Hepatocyte (in vitro differentiated cells): ENCODE measurements around the gene CSNK1D.

Experiments used
- EZH2 ChIP-seq: fragments of 200-600 bp; sonication (generic); IDR thresholded peaks from 2 replicates; pipeline ENCODE4 v1.6.1; 2016; ENCODE audit warnings: antibody characterized with exemption, mild to moderate bottlenecking, borderline replicate concordance
- TF ChIP-seq, protein P1 (sequence below): fragments of 200-600 bp; sonication (generic); IDR thresholded peaks from 2 replicates; pipeline ENCODE4 v1.5.1; 2016; ENCODE audit warnings: antibody characterized with exemption, mild to moderate bottlenecking; ENCODE audit not compliant: poor library complexity

DNA sequence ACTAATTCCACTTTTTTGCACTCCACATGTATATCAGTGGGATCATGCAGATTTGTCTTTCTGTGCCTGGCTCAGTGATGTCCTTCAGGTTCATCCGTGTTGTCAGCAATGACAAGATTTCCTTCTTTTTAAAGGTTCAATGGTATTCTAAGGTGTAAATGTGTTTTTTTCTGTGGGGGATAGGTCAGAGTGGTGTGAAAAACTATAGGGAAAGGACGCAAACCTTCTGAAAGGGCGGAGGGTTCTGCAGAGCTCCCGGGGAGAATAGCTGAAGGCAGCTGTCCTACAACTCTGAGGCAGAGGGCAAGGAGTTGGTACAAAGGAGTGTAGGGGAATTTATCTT, 21.9 kb upstream of the CSNK1D start:
- TF ChIP-seq, protein P1, sequence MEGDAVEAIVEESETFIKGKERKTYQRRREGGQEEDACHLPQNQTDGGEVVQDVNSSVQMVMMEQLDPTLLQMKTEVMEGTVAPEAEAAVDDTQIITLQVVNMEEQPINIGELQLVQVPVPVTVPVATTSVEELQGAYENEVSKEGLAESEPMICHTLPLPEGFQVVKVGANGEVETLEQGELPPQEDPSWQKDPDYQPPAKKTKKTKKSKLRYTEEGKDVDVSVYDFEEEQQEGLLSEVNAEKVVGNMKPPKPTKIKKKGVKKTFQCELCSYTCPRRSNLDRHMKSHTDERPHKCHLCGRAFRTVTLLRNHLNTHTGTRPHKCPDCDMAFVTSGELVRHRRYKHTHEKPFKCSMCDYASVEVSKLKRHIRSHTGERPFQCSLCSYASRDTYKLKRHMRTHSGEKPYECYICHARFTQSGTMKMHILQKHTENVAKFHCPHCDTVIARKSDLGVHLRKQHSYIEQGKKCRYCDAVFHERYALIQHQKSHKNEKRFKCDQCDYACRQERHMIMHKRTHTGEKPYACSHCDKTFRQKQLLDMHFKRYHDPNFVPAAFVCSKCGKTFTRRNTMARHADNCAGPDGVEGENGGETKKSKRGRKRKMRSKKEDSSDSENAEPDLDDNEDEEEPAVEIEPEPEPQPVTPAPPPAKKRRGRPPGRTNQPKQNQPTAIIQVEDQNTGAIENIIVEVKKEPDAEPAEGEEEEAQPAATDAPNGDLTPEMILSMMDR, result no peak
- TF ChIP-seq EZH2, result no peak
